Testis (tissue), 3 donors: ENCODE results near the gene LRRTM4. TPM values are rescaled to one million over a fixed set of nuclear protein-coding genes. Genes with fewer than 3 reads are reported as not detected.
"Not testable (repeated sequence)": the region's sequence is repeated elsewhere in the genome, so short reads cannot be mapped to it uniquely, and the experiment has no call there.

Experiments
- DNase-seq: peaks from one replicate; pipeline ENCODE4 v3.0.0-alpha.2; 2019
- H3K27ac ChIP-seq, 2 donors: fragments of 200-600 bp; sonication (generic); one replicate each; pipeline ENCODE4 v1.5.1; 2019
- H3K27me3 ChIP-seq: fragments of 200-600 bp; sonication (generic); one replicate; pipeline ENCODE4 v1.5.1; 2019
- H3K36me3 ChIP-seq: fragments of 200-600 bp; sonication (generic); one replicate; pipeline ENCODE4 v1.5.1; 2017; ENCODE audit warnings: low read depth; ENCODE audit errors: missing control alignments
- H3K4me1 ChIP-seq: fragments of 200-600 bp; sonication (generic); one replicate; pipeline ENCODE4 v1.5.1; 2019
- H3K4me3 ChIP-seq, 2 donors: fragments of 200-600 bp; sonication (generic); one replicate each; pipeline ENCODE4 v1.5.1; 2017 to 2019
- H3K9me3 ChIP-seq: fragments of 200-600 bp; sonication (generic); one replicate; pipeline ENCODE4 v1.5.1; 2017
- POLR2A ChIP-seq: fragments of 450-650 bp; IDR thresholded peaks from one replicate; pipeline ENCODE4 v1.6.1; 2017; ENCODE audit warnings: antibody characterized with exemption, mild to moderate bottlenecking, moderate library complexity
- WGBS, 2 donors: methylation state at CpG; one replicate each; pipeline ENCODE4 v1.1.5; 2018; 5-methylcytosine and 5-hydroxymethylcytosine counted together
- intact Hi-C: fragments of 100-400 bp; cut with DNase I; formaldehyde crosslinking; loops from one replicate; pipeline ENCODE4 v1.15.1; 2023; ENCODE audit warnings: low total_unique reads
- polyA plus RNA-seq: library from polyadenylated mRNA; stranded (reverse); fragments of 350-450 nt; fragmentation: Illumina TruSeq; extraction: RNeasy Lipid Tissue Mini Kit (QIAGEN cat#74804); gene quantifications from one replicate; pipeline ENCODE4 v1.2.3, GENCODE V29; 2014; ENCODE audit warnings: low read depth, low replicate concordance; ENCODE audit not compliant: insufficient read depth
- total RNA-seq, 2 donors: library from RNA; depleted of rRNA; stranded (reverse); fragments of >200 nt; gene quantifications; one replicate each; pipeline ENCODE4 v1.2.3, GENCODE V29; 2016
- TF ChIP-seq, protein P1 (sequence below), 3 experiments: fragments of 450-650 bp in 2 of 3; fragments of 200-600 bp in 1 of 3; sonication (generic) in 1 of 3; IDR thresholded peaks; one replicate each; pipeline ENCODE4 v1.5.1; 2016 to 2019; ENCODE audit warnings: antibody characterized with exemption in 3 of 3, mild to moderate bottlenecking in 2 of 3, moderate library complexity in 1 of 3

LRRTM4 gene
- total and polyA plus RNA-seq, 3 donors from 2014 or later: 0.08 to 0.19 (median 0.13) TPM

DNA sequence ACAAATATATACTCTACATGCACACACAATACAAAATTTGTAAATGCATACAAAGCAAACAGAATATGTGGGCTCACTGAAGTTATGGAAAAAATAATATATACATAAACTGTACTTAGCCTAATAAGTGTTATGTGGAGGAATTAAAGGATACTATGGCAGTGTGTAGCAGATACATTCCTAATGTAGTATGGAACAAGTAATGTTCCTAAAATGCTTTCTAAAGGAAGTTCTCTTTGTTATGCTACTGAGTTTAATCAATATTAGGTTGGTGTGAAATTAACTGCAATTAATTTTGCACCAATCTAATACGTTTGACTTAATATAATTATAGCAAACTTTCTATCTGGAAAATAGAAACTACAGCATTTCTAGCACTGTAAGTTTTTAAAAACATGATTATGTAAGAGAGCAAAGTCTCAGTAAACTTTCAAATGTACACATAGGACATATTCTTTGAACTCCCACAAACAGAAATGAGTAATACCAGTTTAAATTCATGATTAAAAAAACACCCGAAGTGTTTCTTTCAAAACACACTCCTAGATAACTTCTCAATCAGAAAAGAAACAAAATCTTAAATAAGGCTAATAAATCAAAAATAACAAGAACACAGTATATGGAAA is 331.3 kb downstream of the LRRTM4 start:
- Histone ChIP-seq H3K4me3 (no peak overlapping the region), H3K9me3 (no peaks in the 10 kb centered on the region), H3K4me1 (no peaks in the 10 kb centered on the region), H3K36me3 (no peaks in the 10 kb centered on the region), H3K27me3 (no peaks in the 10 kb centered on the region), H3K27ac (no peak overlapping the region)
- 78 to 82% methylated on average over 2 of the region's 2 CpGs for WGBS, 2 donors
- no peak for DNase-seq
- TF ChIP-seq POLR2A: no peak
- TF ChIP-seq, protein P1, sequence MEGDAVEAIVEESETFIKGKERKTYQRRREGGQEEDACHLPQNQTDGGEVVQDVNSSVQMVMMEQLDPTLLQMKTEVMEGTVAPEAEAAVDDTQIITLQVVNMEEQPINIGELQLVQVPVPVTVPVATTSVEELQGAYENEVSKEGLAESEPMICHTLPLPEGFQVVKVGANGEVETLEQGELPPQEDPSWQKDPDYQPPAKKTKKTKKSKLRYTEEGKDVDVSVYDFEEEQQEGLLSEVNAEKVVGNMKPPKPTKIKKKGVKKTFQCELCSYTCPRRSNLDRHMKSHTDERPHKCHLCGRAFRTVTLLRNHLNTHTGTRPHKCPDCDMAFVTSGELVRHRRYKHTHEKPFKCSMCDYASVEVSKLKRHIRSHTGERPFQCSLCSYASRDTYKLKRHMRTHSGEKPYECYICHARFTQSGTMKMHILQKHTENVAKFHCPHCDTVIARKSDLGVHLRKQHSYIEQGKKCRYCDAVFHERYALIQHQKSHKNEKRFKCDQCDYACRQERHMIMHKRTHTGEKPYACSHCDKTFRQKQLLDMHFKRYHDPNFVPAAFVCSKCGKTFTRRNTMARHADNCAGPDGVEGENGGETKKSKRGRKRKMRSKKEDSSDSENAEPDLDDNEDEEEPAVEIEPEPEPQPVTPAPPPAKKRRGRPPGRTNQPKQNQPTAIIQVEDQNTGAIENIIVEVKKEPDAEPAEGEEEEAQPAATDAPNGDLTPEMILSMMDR (IDR thresholded peaks at IDR 0.05): no peak
- intact Hi-C loops: no loop called here

DNA sequence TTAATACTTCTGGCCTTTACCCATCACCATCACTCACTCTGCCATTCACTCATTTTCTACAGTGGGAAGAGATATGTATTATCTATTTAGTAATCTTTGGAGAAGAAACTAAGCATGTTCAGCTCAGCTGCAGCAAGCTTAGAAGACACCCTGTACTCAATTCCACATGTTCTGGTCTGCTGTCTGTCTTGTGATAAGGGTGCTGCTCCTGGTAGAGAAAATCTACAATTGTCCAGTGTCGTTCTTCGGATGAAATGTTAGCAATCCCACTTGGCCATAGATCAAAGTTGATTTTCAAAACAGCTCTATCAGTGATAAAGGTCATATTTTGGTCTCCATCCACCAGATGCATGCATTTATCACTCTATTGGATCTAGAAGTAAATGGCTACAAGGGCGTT is 337.1 kb downstream of the LRRTM4 start:
- H3K27me3 ChIP-seq: no peaks in the 10 kb centered on the region
- TF ChIP-seq, protein P1 (IDR thresholded peaks at IDR 0.05): no peak
- TF ChIP-seq POLR2A: no peak
- 39 to 64% methylated on average over 3 of the region's 3 CpGs for WGBS, 2 donors

DNA sequence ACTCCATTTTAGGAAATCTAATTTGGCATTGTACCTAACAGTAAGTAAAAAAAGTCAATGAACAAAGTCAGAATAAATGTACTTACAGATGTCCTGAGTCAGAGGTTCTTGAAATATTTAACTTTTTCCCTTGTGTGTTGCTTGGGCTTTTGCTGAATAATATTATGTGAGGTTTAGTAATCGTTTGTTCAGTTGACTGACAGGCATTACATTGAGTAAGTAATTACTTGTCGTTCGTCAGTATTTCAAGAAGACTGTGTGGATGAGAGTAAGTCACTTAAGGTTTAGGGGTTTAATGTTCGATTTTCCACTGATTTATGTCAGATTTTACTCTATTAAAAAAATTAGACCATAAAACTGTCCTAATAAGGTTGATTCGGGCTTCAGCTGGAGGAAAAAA is 342.9 kb downstream of the LRRTM4 start:
- Histone ChIP-seq H3K9me3 (no peaks in the 10 kb centered on the region), H3K4me1 (no peaks in the 10 kb centered on the region), H3K27ac (no peak overlapping the region), H3K27me3 (no peaks in the 10 kb centered on the region), H3K4me3 (no peak overlapping the region), H3K36me3 (no peaks in the 10 kb centered on the region)
- WGBS, 2 donors: 81 to 83% methylated on average over 5 of the region's 5 CpGs
- TF ChIP-seq, protein P1 (IDR thresholded peaks at IDR 0.05): no peak
- TF ChIP-seq POLR2A: no peak
- intact Hi-C loops: no loop called here
- no peak for DNase-seq

More for the DNA sequence above, 337.1 kb downstream of the LRRTM4 start:
- H3K9me3 ChIP-seq: no peaks in the 10 kb centered on the region
- no peak overlapping the region for H3K27ac ChIP-seq
- no peaks in the 10 kb centered on the region for H3K36me3 ChIP-seq
- no peaks in the 10 kb centered on the region for H3K4me1 ChIP-seq
- intact Hi-C loops: no loop called here
- H3K4me3 ChIP-seq: no peak overlapping the region
- no peak for DNase-seq

DNA sequence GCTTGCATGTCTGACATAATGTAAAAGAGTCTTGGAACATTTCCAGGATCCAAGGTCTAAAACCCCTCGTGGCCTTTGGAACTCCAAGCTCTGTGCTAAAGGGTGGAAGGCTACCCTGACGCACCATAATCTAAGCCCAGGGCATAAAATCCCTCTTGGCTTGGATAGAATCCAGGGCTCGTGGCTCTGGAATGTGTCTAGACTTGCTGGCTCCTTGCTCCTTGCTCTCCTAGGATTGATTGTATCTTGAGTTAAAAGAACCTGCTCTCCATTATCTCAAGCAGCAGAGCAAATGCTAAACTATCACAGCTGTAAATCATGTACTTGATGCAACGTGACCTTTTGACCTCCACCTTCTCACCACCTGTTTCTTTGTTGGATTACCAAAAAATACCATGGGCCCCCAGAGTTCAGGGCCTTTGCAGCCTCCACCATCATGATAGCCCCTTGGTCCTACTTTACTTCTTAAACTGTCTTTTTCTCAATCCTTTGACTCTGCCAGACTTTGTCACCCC is 346.9 kb downstream of the LRRTM4 start:
- H3K9me3 ChIP-seq, H3K27me3 ChIP-seq, H3K36me3 ChIP-seq, H3K4me1 ChIP-seq, H3K4me3 ChIP-seq, H3K27ac ChIP-seq, DNase-seq, intact Hi-C loops: not testable (repeated sequence)
- 56 to 68% methylated on average over 3 to 4 of the region's 4 CpGs for WGBS, 2 donors

DNA sequence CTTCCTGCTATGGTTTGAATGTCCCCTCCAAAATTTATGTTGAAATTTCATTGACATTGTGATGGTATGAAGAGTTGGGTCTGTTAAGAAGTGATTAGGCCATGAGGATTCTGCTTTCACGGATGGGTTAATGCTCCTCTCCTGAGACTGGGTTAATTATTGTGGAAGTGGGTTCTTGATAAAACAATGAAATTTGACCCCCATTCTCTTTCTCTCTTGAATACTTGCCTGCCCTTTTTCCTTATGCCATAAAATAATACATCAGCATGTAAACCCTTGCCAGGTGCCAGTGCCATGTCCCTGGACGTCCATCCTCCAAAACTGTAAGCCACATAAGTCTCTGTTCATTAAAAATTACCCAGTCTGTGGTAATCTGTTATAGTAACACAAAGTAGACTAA is 352.8 kb downstream of the LRRTM4 start:
- TF ChIP-seq POLR2A: no peak
- TF ChIP-seq, protein P1 (IDR thresholded peaks at IDR 0.05): no peak
- Histone ChIP-seq H3K4me1 (no peaks in the 10 kb centered on the region), H3K9me3 (no peaks in the 10 kb centered on the region), H3K27ac (no peak overlapping the region), H3K36me3 (no peaks in the 10 kb centered on the region), H3K27me3 (no peaks in the 10 kb centered on the region), H3K4me3 (no peak overlapping the region)
- 67 to 86% methylated on average over 2 of the region's 2 CpGs for WGBS, 2 donors
- intact Hi-C loops: no loop called here
- DNase-seq: no peak

DNA sequence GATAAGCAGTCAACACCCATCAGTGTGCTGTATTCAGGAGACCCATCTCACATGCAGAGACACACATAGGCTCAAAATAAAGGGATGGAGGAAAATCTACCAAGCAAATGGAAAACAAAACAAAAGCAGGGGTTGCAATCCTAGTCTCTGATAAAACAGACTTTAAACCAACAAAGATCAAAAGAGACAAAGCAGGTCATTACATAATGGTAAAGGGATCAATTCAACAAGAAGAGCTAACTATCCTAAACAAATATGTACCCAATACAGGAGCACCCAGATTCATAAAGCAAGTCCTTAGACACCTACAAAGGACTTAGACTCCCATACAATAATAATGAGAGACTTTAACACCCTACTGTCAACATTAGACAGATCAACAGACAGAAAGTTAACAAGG is 358.2 kb downstream of the LRRTM4 start:
- DNase-seq, H3K27ac ChIP-seq, H3K36me3 ChIP-seq, H3K4me3 ChIP-seq, H3K27me3 ChIP-seq, H3K4me1 ChIP-seq, H3K9me3 ChIP-seq, intact Hi-C loops: not testable (repeated sequence)
